Right lobe of liver (tissue), 4 donors: ENCODE results near the gene IRF2BP1.

Experiments used
- POLR2A ChIP-seq: fragments of 450-650 bp; IDR thresholded peaks from one replicate; pipeline ENCODE4 v1.6.1; 2017; ENCODE audit warnings: antibody characterized with exemption, mild to moderate bottlenecking
- TF ChIP-seq, protein P1 (sequence below), 4 donors: fragments of 200-600 bp in 3 of 4; fragments of 450-650 bp in 1 of 4; IDR thresholded peaks; one replicate each; pipeline versions ENCODE4 v1.5.1 to v1.8.0; 2016 to 2022; ENCODE audit warnings: antibody characterized with exemption in 4 of 4, mild to moderate bottlenecking in 2 of 4
- donor health status: DM: no; HTN: no; CAD: no.
- donor health status: DM: no; HTN: no; CAD: no.
- donor health status: DM: no; HTN: yes; CAD: no.

DNA sequence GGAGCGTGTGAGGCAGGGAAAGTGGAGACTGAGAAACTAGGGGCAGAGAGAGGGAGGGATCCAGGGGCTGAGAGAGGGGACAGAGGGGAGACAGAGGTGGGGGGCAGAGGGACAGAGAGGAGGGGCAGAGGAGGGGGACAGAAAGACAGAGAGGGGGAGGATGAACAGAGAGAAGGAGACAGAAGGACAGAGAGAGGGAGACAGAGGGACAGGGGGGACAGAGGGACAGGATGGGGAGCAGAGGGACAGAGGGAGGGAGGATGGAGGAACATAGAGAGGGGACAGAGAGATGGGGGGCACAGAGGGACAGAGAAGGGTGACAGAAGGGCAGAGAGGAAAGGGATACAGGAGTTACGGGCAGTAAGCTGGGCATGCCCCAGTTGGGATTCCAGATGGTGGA, 43.3 kb upstream of the IRF2BP1 start:
- no peak for TF ChIP-seq POLR2A
- TF ChIP-seq, protein P1, sequence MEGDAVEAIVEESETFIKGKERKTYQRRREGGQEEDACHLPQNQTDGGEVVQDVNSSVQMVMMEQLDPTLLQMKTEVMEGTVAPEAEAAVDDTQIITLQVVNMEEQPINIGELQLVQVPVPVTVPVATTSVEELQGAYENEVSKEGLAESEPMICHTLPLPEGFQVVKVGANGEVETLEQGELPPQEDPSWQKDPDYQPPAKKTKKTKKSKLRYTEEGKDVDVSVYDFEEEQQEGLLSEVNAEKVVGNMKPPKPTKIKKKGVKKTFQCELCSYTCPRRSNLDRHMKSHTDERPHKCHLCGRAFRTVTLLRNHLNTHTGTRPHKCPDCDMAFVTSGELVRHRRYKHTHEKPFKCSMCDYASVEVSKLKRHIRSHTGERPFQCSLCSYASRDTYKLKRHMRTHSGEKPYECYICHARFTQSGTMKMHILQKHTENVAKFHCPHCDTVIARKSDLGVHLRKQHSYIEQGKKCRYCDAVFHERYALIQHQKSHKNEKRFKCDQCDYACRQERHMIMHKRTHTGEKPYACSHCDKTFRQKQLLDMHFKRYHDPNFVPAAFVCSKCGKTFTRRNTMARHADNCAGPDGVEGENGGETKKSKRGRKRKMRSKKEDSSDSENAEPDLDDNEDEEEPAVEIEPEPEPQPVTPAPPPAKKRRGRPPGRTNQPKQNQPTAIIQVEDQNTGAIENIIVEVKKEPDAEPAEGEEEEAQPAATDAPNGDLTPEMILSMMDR (IDR thresholded peaks at IDR 0.05), result no peak
